GM21723 (cell line): ENCODE results near the gene GOLGB1.

Experiments used
- ATAC-seq: cut with Tn5 transposase; IDR thresholded peaks from one replicate; pipeline ENCODE4 v1.9.1; 2021; ENCODE audit warnings: mild to moderate bottlenecking, moderate library complexity; ENCODE audit not compliant: unreplicated experiment

GOLGB1 gene

DNA sequence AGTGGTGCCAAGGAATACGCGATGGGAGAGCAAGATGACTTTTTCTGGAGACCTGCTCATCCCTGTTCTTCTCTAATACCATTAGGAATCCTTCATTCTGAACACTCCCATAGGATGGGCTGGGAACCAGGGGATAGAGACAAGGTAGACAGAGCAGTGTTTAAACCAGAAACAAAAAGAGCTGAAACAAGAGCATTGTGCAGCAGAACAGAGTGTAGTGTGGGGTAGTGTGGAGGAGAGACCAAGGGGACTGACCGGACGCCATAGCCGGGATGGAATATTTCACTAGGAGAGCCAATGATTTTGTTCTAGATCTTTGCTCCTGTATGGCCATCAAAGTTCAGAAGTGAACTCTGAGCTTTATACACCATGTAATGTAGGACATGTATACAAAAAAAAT is 104.5 kb downstream of the GOLGB1 start:
- ATAC-seq: no peak

DNA sequence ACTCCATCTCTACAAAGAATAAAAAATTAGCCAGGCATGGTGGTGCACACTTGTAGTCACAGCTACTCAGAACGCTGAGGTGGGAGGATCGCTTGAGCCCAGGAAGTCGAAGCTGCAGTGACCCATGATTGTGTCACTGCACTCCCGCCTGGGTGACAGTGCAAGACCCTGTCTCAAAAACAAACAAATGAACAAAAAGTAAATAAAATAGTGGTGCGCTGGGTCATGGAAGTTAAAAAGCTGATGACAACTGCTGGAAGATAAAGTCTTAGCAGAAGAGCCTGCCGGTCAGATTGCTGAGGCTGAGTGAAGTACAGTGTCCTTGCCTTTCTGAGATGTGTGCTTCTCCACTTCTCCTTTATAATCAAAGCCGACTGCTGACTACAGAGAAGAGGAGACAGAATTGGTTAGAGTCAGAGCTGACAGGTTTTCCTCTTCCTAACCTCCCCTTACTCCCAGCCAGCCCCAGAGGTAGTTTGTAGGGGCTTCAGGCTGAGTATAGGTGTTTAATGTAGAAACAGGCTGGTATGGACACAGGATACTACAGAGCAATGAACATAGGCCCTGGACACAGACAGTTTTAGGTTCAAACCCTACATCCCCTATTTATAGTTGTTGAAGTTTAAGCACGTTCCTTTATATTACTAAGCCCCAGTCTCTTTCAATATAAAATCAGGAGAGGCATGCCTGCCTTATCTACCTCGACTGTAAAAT is 106.8 kb downstream of the GOLGB1 start:
- no peak for ATAC-seq

DNA sequence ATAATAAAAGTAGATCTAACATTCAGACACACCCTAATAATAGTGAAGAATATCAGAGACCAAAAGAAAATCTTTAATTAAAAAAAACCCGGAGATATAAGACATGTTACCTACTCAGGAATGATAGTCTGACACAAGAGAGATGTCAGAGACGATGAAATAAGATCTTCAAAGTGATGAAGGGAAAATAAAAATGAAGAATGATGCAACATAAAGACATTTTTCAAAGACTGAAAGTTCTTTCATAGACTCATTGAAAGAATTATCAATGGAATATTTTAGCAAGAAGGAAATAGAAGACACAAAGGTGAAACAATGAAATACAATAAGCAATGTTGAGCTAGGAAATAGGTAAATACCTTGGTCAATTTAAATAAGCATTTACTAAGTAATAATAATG is 108.4 kb downstream of the GOLGB1 start:
- ATAC-seq: no peak

DNA sequence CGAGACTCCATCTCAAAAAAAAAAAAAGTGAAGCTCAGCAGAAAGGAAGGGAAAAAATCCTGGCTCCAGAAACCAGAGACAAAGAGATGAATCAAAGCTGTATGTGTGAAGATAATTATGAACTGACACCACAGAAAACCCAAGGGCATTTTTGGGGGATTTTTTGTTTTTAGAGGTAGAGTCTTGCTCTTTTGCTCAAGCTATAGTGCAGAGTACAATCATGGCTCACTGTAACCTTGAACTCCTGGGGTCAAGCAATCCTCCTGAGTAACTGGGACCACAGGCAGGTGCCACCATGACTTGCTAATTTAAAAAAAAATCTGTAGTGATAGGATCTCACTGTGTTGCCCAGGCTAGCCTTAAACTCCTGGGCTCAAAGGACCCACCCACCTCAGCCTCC is 111.6 kb downstream of the GOLGB1 start:
- ATAC-seq: no peak

DNA sequence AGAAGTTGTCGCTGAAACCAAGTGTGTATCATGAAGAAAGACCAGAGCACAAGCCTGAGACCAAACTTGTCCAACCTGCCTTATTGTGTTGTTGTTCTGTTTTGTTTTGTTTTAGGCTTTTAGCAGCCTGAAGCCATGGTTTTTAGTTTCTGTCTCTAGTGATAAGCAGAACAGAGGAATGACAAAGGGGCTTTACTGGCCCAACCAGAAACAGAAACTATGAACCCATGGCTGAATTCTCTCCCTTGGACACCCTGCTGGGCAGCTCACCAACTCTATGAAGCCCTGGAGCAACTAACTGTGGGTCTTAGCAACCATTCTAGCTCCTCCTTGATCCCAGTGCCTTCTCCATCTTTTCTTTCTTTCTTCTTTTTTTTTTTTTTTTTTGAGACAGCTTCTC is 119.2 kb downstream of the GOLGB1 start:
- ATAC-seq: no peak

DNA sequence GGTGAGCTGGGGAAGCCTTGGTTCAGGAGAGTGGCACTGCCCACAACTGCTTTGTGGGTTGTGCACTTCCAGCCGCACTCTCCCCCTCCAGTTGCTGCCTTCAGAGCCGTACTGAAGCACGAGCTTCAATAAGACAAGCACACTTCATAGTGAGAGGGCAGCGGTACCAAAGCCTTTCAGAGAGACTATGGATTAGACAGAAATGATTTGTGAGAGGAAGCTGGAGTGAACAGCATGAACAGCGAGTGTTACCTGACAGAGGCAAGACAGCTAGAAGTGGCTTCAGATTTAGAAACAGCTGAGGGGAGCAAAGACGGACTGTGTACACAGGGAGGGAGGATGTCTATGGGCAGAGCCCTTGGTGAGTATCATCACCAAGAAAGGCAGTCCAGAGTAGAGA is 119.9 kb downstream of the GOLGB1 start:
- no peak for ATAC-seq

DNA sequence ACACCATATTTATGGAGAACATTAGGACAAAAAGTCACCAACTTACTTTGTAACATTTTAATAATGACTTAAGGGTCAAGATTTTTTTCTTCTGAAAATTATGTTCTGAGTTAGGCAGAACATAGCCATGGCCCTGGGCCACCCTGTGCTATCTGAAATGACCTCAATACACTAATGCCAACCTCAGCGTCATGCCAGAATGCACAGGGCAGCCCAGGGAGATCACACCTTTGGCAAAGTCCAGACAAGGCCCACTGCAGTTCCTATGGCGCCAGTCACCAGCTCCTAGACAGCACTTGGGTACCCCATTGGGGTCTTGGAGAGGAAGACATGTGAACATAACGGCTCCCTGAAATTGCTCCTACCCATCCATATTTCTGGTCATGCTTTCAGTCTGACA is 121.9 kb downstream of the GOLGB1 start:
- ATAC-seq: no peak

DNA sequence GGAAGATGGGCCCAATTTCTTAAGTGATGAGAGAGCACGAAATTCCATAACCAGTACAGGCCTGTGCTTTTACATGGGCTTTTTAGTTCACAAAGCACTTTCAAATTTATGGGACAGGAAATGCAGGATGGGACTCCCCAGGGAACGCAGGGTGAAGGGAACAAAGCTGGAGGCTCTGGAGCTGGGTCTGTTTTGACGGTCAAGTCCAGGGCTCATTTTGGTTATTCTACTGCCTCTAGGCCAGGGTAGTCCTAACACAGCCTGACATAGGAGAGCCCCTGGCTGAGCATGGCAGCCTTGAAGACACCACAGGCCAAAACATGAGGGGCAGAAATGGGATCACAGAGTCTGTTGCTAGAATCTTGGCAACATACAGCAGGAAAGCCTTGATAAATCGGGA is 122.3 kb downstream of the GOLGB1 start:
- no peak for ATAC-seq

DNA sequence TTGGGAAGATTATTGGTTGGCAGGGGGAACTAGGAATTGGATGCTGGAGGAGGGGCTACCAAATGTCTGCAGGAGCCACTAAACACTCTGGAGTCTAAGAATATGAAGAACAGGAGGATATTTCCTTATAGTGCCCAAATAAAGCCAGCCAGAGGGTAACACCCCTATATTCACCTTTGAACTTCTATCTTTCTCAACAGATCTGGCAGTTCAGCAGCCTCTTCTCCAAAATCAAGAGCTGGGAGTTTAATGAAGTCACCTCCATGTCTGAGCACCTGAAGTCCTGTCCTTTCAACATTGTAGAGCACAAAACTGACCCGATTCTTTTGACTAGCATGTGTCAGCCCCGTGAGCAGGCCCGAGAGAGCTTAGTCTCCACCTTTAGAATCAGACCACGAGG is 123.0 kb downstream of the GOLGB1 start:
- no peak for ATAC-seq

DNA sequence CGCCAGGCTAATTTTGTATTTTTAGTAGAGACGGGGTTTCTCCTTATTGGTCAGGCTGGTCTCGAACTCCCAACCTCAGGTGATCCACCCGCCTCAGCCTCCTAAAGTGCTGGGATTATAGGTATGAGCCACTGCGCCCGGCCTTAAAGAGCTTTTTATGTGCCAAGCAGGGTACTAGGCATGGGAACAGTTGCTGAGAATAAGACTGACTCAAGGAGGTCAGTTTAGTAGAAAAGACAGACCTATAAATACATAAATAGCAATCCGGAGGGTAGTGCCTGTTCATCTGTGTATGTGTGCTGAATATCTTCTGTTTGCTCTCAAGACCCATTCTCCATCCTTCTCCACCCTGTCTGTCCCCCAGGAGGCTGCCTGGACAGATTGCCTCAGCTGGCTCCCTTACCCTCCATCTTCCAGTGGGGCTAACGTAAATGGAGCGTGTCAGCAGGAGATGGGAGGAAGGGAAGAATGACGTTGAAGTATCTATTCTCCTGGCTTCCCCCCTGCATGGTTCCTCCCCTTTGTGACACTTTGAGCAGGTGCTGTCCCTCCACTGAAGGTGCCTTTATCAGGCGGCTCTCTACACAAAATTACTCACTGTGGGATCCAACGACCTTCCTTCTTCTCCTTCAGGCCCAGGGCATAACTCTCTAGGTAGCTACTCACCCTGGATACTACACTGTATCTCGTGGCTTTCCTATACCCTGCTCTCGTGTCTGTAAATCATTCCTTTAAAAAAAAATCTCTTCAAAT is 125.2 kb downstream of the GOLGB1 start:
- no peak for ATAC-seq

DNA sequence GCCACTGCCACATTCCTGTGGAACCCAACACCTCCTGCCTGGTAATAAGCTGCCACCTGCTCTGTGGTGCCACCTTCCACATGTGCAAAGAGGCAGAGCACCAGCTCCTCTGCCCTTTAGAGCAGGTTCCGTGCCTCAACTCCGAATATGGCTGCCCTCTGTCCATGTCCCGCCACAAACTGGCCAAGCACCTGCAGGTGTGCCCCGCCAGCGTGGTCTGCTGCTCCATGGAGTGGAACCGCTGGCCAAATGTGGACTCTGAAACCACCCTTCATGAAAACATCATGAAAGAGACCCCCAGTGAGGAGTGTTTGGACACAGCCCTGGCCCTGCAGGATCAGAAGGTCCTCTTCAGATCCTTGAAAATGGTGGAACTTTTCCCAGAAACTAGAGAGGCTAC is 128.1 kb downstream of the GOLGB1 start:
- ATAC-seq: no peak

DNA sequence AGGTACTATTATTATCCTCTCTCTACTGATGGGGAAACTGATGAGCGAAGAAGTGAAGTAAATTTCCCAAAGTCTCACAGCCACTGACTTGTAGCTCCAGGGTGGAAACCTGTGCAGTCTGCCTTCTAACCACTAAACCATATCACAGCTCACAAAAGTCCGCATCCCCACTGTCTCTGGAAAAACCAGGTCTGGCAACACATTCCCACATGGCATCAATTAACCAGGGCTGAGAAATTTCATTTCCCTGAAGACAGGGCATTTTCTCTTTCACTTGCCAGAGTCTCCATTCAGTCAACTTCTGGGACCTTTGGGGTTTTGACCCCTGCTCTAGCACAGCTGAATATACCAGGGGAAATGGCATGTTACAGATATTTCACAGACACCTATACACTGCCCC is 129.8 kb downstream of the GOLGB1 start:
- no peak for ATAC-seq
